GM18498 (cell line): ENCODE measurements around the gene FBXO40.
"Not testable (repeated sequence)": the region's sequence is repeated elsewhere in the genome, so short reads cannot be mapped to it uniquely, and the experiment has no call there.

Experiments
- ATAC-seq: cut with Tn5 transposase; IDR thresholded peaks from one replicate; pipeline ENCODE4 v1.9.1; 2021; ENCODE audit warnings: mild to moderate bottlenecking, moderate library complexity; ENCODE audit not compliant: unreplicated experiment

The FBXO40 gene

GRCh38 chr3:121592856-121593702 is at the start of gene FBXO40:
Gene FBXO40 (plus strand): TSS chr3:121593379. CDS start chr3:121620576, 27,197 bp downstream.
- peak; percentile 81 for ATAC-seq

- ATAC-seq, result no peak
Observed at GRCh38 chr3:121545049-121545573, 48.1 kb upstream of the FBXO40 start.

- peak; percentile 76 for ATAC-seq
Observed at GRCh38 chr3:121545574-121546455, 47.4 kb upstream of the FBXO40 start, which contains the start of gene POLQ. Gene POLQ (minus strand): TSS chr3:121545988. CDS start chr3:121545877, 111 bp downstream.

- no peak for ATAC-seq
Observed at GRCh38 chr3:121552379-121552778, 40.8 kb upstream of the FBXO40 start.

DNA sequence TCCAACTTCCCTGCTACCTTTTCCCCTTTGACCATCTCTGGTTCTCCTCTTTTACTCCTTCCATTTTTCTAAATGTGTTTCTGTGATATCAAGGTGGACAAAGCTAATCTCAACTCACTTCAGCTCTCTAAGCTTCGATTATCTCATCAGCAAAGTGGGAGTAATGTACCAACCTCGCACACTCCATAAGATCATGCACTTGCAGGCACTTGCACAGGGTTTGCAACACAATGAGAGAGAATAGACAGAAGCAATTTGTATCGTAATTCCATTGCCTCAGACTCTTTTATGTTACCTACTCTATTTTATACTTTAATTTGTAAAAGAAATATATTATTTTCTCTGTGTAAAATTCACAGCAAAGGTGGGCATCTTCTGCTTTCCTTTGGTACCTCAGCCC is 40.4 kb upstream of the FBXO40 start:
- no peak for ATAC-seq

DNA sequence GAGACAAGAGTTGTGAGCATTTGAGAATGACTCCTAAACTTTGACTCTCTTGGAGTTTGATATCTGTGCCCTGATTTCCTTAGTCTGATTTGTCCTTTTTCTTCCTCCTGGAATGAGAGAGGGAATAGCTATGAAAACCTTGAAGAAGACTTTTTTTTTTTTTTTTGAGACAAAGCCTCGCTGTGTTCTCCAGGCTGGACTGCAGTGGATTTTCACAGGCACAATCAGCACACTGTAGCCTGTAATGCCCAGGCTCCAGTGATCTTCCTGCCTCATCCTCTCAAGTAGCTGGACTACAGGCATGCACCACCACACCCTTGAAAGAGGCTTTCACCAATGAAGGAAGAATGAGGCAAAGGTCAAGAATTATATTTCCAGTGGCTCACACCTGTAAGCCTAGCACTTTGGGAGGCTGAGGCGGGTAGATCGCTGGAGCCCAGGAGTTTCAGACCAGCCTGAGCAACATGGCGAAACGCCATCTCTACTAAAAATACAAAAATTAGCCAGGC is 35.7 kb upstream of the FBXO40 start:
- ATAC-seq, result no peak

- ATAC-seq, result no peak
Observed at GRCh38 chr3:121562148-121562547, 31.0 kb upstream of the FBXO40 start.

GRCh38 chr3:121566773-121567172 is 26.4 kb upstream of the FBXO40 start:
- no peak for ATAC-seq

- no peak for ATAC-seq
Observed at GRCh38 chr3:121567649-121568048, 25.5 kb upstream of the FBXO40 start, which contains the start of gene ARGFX. Gene ARGFX (plus strand): TSS chr3:121567949. CDS start chr3:121570714, 2,765 bp downstream.

- ATAC-seq, result no peak
Observed at GRCh38 chr3:121574449-121574848, 18.7 kb upstream of the FBXO40 start.

GRCh38 chr3:121581691-121582090 is 11.5 kb upstream of the FBXO40 start:
- ATAC-seq, result no peak

DNA sequence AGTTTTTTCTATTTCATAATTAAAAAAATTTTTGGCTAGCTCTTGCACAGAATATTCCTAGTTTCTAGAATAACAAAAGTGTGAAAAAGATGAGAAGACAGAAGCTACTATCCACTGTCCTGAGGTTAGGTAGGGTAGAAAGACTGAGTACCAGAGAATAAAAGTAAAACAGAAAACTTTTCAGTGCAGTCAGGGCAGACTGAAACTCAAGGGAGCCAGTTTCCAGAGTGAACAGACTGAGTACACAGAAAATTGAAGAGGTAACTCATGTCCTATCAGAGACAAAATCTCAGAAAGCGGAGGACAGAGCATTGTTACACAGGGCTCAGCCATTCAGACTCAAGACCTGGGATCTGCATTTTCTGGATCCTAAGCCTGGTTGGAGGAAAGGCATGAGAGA is 8.8 kb upstream of the FBXO40 start:
- ATAC-seq, result peak; percentile 72

DNA sequence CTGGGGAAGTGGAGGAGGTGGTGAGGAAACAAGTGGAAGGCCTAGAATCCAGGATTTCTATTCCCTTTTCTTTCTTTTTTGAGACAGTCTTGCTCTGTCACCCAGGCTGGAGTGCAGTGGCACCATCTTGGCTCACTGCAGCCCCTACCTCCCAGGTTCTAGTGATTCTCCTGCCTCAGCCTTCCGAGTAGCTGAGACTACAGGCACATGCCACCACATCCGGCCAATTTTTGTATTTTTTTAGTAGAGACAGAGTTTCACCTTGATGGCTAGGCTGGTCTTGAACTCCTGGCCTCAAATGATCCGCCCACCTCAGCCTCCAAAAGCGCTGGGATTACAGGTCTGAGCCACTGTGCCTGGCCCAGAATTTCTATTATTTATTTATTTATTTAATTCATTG is 627 bp downstream of the FBXO40 start:
- ATAC-seq, result peak; percentile 20

DNA sequence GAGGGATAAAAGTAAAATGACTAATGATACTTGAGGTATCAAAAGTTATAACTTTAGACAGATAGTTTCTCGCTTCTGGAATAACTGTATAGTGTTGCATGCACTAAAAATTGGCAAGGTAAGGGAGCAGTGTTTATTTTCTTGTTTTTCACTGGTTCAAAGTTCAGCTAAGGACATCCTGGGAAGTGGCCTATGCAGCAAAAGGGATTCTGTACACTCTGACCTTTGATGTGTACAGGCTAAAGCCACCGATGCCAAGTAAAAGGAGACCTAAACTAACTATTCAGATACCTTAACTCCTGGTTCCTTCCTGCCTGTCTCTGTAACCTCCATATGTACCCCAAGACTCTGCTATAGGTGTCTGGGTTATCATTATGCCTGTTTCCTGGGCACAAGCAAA is 1.7 kb downstream of the FBXO40 start:
- no peak for ATAC-seq

DNA sequence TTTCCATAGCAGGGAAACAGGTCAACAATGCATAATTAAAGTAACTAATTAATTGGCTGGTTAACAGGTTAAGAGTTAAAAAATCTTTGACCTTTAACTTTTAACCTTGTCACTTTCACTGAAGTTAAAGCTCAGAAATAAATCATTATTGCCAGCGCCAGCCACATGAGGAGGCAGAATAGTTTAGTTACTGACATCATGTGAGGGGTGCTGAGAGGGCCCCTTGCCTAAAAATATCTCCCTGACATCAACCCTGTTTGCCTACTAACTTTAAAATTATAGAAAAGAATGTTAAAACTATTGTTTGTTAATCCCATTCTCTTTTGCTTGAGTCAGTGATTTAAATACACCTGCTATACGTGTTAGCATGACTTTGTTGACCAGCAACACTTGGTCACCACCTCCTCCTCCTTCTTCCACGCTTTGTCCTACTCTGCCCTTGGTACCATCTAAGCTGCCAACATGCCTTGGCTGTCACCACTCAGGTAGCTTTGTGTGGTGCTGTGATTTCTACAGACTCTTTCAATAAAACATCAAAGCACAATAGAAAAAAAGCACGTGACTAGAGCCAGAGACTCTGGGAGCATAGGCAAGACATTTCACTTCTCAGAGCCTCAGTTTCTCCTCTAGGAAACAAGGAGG is 2.7 kb downstream of the FBXO40 start:
- ATAC-seq, result no peak

- no peak for ATAC-seq
Observed at GRCh38 chr3:121598564-121598963, 5.4 kb downstream of the FBXO40 start.

DNA sequence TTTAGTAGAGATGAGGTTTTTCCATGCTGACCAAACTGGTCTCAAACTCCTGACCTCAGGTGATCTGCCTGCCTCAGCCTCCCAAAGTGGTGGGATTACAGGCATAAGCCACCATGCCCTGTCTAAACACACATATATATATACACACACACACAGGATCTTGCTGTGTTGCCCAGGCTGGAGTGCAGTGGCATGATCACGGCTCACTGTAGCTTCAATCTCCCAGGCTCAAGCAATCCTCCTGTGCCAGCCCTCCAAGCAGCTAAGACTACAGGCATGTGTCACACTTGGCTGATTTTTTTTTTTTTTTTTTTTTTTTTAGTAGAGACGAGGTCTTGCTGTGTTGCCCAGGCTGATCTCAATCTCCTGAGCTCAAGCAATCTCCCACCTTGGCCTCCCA is 6.7 kb downstream of the FBXO40 start:
- not testable (repeated sequence) for ATAC-seq

- no peak for ATAC-seq
Observed at GRCh38 chr3:121601212-121601812, 8.1 kb downstream of the FBXO40 start.

- ATAC-seq, result no peak
Observed at GRCh38 chr3:121604759-121605158, 11.6 kb downstream of the FBXO40 start.

DNA sequence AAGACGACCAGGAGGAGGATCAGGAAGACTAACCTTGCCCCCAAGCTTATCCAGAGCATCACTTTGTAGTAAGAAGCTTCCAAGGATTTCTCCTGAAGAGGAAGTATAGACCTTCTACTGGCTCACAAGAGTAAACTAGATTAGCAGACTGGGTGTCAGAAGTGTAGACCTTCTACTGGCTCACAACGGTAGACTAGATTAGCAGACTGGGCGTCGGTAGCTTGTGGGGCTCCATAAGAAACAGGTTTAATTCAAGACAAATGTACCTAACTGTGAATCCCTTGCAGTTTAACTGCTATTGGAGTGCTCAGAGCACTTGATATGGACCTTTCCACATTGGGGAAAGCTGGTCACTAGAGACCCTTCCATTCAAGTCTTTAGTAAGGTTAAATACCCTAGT is 12.9 kb downstream of the FBXO40 start:
- no peak for ATAC-seq
